Ecto neural progenitor cell (in vitro differentiated cells): ENCODE data around the gene BCR.

Experiments
- DNase-seq: peaks from one replicate; pipeline ENCODE4 v3.0.0-alpha.2; 2018; ENCODE audit warnings: low spot score

The BCR gene

GRCh38 chr22:23176645-23177027 lies 3.7 kb upstream of the BCR start:
- no peak for DNase-seq

- DNase-seq, result no peak
Measured at GRCh38 chr22:23177197-23177596, 3.1 kb upstream of the BCR start.

- peak; percentile 83 for DNase-seq
Measured at GRCh38 chr22:23178512-23179254, 1.6 kb upstream of the BCR start.

- DNase-seq, result no peak
Measured at GRCh38 chr22:23179381-23180299, 669 bp upstream of the BCR start.

GRCh38 chr22:23180893-23181720 lies 798 bp downstream of the BCR start:
- no peak for DNase-seq

GRCh38 chr22:23181721-23182308 lies 1.5 kb downstream of the BCR start:
- no peak for DNase-seq

- DNase-seq, result no peak
Measured at GRCh38 chr22:23182309-23183060, 2.2 kb downstream of the BCR start.

- DNase-seq, result peak; percentile 86
Measured at GRCh38 chr22:23183061-23183698, 2.9 kb downstream of the BCR start.

- DNase-seq, result no peak
Measured at GRCh38 chr22:23184100-23184763, 3.9 kb downstream of the BCR start.

- DNase-seq, result no peak
Measured at GRCh38 chr22:23184764-23185113, 4.4 kb downstream of the BCR start.

GRCh38 chr22:23187211-23187610 lies 6.9 kb downstream of the BCR start:
- no peak for DNase-seq

- no peak for DNase-seq
Measured at GRCh38 chr22:23187871-23188700, 7.8 kb downstream of the BCR start.

- DNase-seq, result no peak
Measured at GRCh38 chr22:23190526-23190925, 10.2 kb downstream of the BCR start.

- DNase-seq, result no peak
Measured at GRCh38 chr22:23192133-23192532, 11.8 kb downstream of the BCR start.

- DNase-seq, result no peak
Measured at GRCh38 chr22:23192558-23192957, 12.2 kb downstream of the BCR start.

GRCh38 chr22:23193196-23193827 lies 13.0 kb downstream of the BCR start:
- DNase-seq, result no peak

- no peak for DNase-seq
Measured at GRCh38 chr22:23193882-23194281, 13.6 kb downstream of the BCR start.

- DNase-seq, result no peak
Measured at GRCh38 chr22:23196165-23196564, 15.9 kb downstream of the BCR start.

GRCh38 chr22:23197836-23198235 lies 17.5 kb downstream of the BCR start:
- DNase-seq, result no peak
